OCI-LY7 (cell line): ENCODE measurements around the gene SNN. TPM values are rescaled to one million over a fixed set of nuclear protein-coding genes. Genes with fewer than 3 reads are reported as not detected.

ENCODE experiments used
- BruUV-seq: library from RNA; stranded (reverse); fragments of 400-500 nt; replicated peaks from 2 replicates; lab custom pipeline; 2021; lab: Mats Ljungman, UMichigan
- CTCF ChIA-PET: fragments of 300-600 bp; sonication (Branson Sonifier 250); formaldehyde crosslinking; loops from one replicate; lab custom pipeline; 2022; ENCODE audit warnings: antibody characterized with exemption; ENCODE audit not compliant: unreplicated experiment; lab: Charles Lee
- POLR2A ChIA-PET: fragments of 300-600 bp; sonication (Branson Sonifier 250); formaldehyde crosslinking; loops from one replicate; lab custom pipeline; 2022; ENCODE audit warnings: antibody characterized with exemption; lab: Charles Lee
- DNase-seq: peaks from one replicate; pipeline ENCODE4 v3.0.0-alpha.2; 2015; ENCODE audit warnings: low spot score
- H2AFZ ChIP-seq: fragments of 200-600 bp; sonication (generic), shearing (Covaris generic); 2 replicates; pipeline ENCODE4 v1.6.1; 2014; ENCODE audit warnings: mild to moderate bottlenecking, antibody characterized with exemption, low read length, moderate library complexity
- H3K27ac ChIP-seq: fragments of 200-600 bp; sonication (generic); 2 replicates; pipeline ENCODE4 v1.5.1; 2014; ENCODE audit warnings: mixed run types, low read depth, mild to moderate bottlenecking, moderate library complexity, low read length, inconsistent platforms; ENCODE audit not compliant: poor library complexity, severe bottlenecking
- H3K36me3 ChIP-seq: fragments of 200-600 bp; sonication (generic); 2 replicates; pipeline ENCODE4 v1.6.1; 2014; ENCODE audit warnings: mild to moderate bottlenecking, antibody characterized with exemption, low read length, moderate library complexity, mixed read lengths; ENCODE audit not compliant: insufficient read depth
- H3K4me1 ChIP-seq: fragments of 200-600 bp; sonication (generic); 2 replicates; pipeline ENCODE4 v1.5.1; 2014; ENCODE audit warnings: mild to moderate bottlenecking, low read length; ENCODE audit not compliant: insufficient read depth, poor library complexity, severe bottlenecking
- H3K4me2 ChIP-seq: fragments of 200-600 bp; sonication (generic); 2 replicates; pipeline ENCODE4 v1.6.1; 2014; ENCODE audit warnings: mild to moderate bottlenecking, low read length
- H3K4me3 ChIP-seq: fragments of 200-600 bp; sonication (generic); 2 replicates; pipeline ENCODE4 v1.5.1; 2014; ENCODE audit warnings: mild to moderate bottlenecking, low read depth, low read length; ENCODE audit not compliant: poor library complexity, severe bottlenecking
- H3K79me2 ChIP-seq: fragments of 200-600 bp; sonication (generic); 2 replicates; pipeline ENCODE4 v1.6.1; 2016; ENCODE audit warnings: low read depth, mild to moderate bottlenecking, low read length, moderate library complexity, mixed read lengths; ENCODE audit not compliant: insufficient read depth
- H3K9me2 ChIP-seq: fragments of 200-600 bp; sonication (generic); 2 replicates; pipeline ENCODE4 v1.6.1; 2016; ENCODE audit warnings: mild to moderate bottlenecking, low read length, mixed read lengths; ENCODE audit not compliant: insufficient read depth
- H3K9me3 ChIP-seq: fragments of 200-600 bp; sonication (generic); 2 replicates; pipeline ENCODE4 v1.6.1; 2014; ENCODE audit warnings: mild to moderate bottlenecking, mixed run types, low read length, mixed read lengths
- H4K20me1 ChIP-seq: fragments of 200-600 bp; sonication (generic); 2 replicates; pipeline ENCODE4 v1.6.1; 2014; ENCODE audit warnings: mild to moderate bottlenecking, antibody characterized with exemption, low read length, moderate library complexity, mixed read lengths; ENCODE audit not compliant: insufficient read depth
- EZH2phosphoT487 ChIP-seq: fragments of 200-600 bp; sonication (generic); IDR thresholded peaks from 2 replicates; pipeline ENCODE4 v1.6.1; 2018; ENCODE audit warnings: low read depth, borderline replicate concordance, mild to moderate bottlenecking, mixed run types, antibody characterized with exemption, low read length, moderate library complexity, mixed read lengths
- intact Hi-C: fragments of 100-400 bp; cut with micrococcal nuclease; formaldehyde crosslinking; loops from one replicate; pipeline ENCODE4 v1.10.0; 2022; ENCODE audit not compliant: unreplicated experiment
- total RNA-seq, 2 experiments: library from RNA; depleted of rRNA in 1 of 2; stranded (reverse); fragments of >200 nt in 1 of 2; shearing (Covaris generic) in 1 of 2; gene quantifications; 2 replicates each; pipeline ENCODE4 v1.2.3, GENCODE V29; 2014 to 2022
- TF ChIP-seq, protein P1 (sequence below): fragments of 200-600 bp; sonication (generic); conservative IDR thresholded peaks from 2 replicates; pipeline ENCODE4 v1.5.1; 2014; ENCODE audit warnings: mild to moderate bottlenecking, antibody characterized with exemption, low read length, moderate library complexity, mixed read lengths

The SNN gene
- total RNA-seq, 2 experiments from 2014 or later, result 27.8 to 31.8 TPM

- intact Hi-C loops, result no loop called here
- H3K79me2 ChIP-seq, result peaks cover 56% of the 10 kb centered on the region
- H3K9me3 ChIP-seq, result no peaks in the 10 kb centered on the region
- ChIA-PET POLR2A (interaction anchor here (1.1 kb wide), 1 partner anchor 60 kb away, joined by 3 read pairs; no protein-coding TSS in a partner anchor), CTCF (no interaction called here)
- no TSS peak for BruUV-seq
- H3K9me2 ChIP-seq, result no peaks in the 10 kb centered on the region
- no peak overlapping the region for H3K27ac ChIP-seq
- TF ChIP-seq, protein P1, sequence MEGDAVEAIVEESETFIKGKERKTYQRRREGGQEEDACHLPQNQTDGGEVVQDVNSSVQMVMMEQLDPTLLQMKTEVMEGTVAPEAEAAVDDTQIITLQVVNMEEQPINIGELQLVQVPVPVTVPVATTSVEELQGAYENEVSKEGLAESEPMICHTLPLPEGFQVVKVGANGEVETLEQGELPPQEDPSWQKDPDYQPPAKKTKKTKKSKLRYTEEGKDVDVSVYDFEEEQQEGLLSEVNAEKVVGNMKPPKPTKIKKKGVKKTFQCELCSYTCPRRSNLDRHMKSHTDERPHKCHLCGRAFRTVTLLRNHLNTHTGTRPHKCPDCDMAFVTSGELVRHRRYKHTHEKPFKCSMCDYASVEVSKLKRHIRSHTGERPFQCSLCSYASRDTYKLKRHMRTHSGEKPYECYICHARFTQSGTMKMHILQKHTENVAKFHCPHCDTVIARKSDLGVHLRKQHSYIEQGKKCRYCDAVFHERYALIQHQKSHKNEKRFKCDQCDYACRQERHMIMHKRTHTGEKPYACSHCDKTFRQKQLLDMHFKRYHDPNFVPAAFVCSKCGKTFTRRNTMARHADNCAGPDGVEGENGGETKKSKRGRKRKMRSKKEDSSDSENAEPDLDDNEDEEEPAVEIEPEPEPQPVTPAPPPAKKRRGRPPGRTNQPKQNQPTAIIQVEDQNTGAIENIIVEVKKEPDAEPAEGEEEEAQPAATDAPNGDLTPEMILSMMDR, result 0 out of 2 replicates have a peak, but pooled peaks have one; percentile 28
- no peak for TF ChIP-seq EZH2phosphoT487
- no peak overlapping the region for H3K4me3 ChIP-seq
- H3K4me1 ChIP-seq, result peaks cover 97% of the 10 kb centered on the region
- peaks cover 42% of the 10 kb centered on the region for H3K36me3 ChIP-seq
- H3K4me2 ChIP-seq, result 0 out of 2 replicates have a peak overlapping the region, but pooled peaks have one; percentile 22
- no peak for DNase-seq
- no peak overlapping the region for H2AFZ ChIP-seq
- H4K20me1 ChIP-seq, result peaks cover 5% of the 10 kb centered on the region; the same call in 1 of the 2 replicates
Measured at GRCh38 chr16:11674001-11674817, 6.0 kb downstream of the SNN start.

DNA sequence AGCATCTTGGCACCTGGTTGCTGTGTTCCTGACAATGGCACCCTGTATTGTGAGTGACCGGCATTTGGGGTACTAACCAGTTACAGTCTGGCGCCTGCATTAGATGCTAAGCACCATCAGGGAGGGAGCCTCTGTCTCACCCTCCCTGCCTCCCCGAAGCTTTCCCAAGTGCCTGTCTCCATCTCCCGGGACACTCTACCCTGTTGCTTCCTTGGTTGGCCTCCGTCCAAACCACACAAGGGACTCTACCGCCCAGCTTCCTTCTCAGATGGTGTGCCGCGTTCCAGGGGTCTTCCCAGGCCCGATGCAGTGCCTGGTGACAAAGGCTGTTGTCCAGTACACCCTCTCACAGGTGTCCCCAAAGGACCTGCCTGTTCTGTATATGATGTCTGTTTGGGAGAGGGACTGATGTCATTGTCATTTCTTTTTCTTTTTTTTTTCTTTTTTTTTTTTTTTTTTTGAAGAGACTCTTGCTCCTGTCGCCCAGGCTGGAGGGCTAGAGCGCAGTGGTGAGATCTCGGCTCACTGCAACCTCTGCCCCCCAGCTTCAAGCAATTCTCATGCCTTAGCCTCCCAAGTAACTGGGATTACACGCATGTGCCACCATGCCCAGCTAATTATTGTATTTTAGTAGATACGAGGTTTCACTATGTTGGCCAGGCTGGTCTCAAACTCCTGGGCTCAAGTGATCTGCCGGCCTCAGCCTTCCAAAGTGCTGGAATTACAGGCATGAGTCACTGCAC is 6.7 kb downstream of the SNN start:
- H2AFZ ChIP-seq, result no peak overlapping the region
- peaks cover 5% of the 10 kb centered on the region; the same call in 1 of the 2 replicates for H4K20me1 ChIP-seq
- intact Hi-C loops, result no loop called here
- peaks cover 50% of the 10 kb centered on the region for H3K36me3 ChIP-seq
- no peaks in the 10 kb centered on the region for H3K9me3 ChIP-seq
- CTCF ChIA-PET, result no interaction called here
- POLR2A ChIA-PET, result interaction anchor here (1.1 kb wide), 1 partner anchor 59 kb away, joined by 3 read pairs; no protein-coding TSS in a partner anchor
- TF ChIP-seq, protein P1, result no peak
- no peak for TF ChIP-seq EZH2phosphoT487
- no peak overlapping the region for H3K4me3 ChIP-seq
- peak overlapping the region; percentile 22; the same call in 1 of the 2 replicates for H3K4me2 ChIP-seq
- no TSS peak for BruUV-seq
- no peak for DNase-seq
- H3K27ac ChIP-seq, result no peak overlapping the region
- H3K4me1 ChIP-seq, result peaks cover 99% of the 10 kb centered on the region
- peaks cover 56% of the 10 kb centered on the region for H3K79me2 ChIP-seq
- no peaks in the 10 kb centered on the region for H3K9me2 ChIP-seq
